ELR (cell line): Measurements from ENCODE around the gene DBNDD1.

Experiments
- DNase-seq: peaks from one replicate; pipeline ENCODE4 v3.0.0-alpha.2; 2015; ENCODE audit warnings: low read depth

The DBNDD1 gene

GRCh38 chr16:90035902-90036301, 16.6 kb upstream of the DBNDD1 start:
- DNase-seq, result no peak

- DNase-seq, result no peak
Observed at GRCh38 chr16:90034504-90034903, 15.2 kb upstream of the DBNDD1 start.

- DNase-seq, result no peak
Observed at GRCh38 chr16:90033387-90033786, 14.1 kb upstream of the DBNDD1 start.

- peak; percentile 47 for DNase-seq
Observed at GRCh38 chr16:90032674-90033331, 13.5 kb upstream of the DBNDD1 start.

- DNase-seq, result peak; percentile 51
Observed at GRCh38 chr16:90031931-90032673, 12.8 kb upstream of the DBNDD1 start.

GRCh38 chr16:90031186-90031930, 12.1 kb upstream of the DBNDD1 start:
- peak; percentile 43 for DNase-seq

- no peak for DNase-seq
Observed at GRCh38 chr16:90028985-90029384, 9.7 kb upstream of the DBNDD1 start.

- DNase-seq, result no peak
Observed at GRCh38 chr16:90027611-90028010, 8.4 kb upstream of the DBNDD1 start.

GRCh38 chr16:90026135-90026534, 6.9 kb upstream of the DBNDD1 start:
- DNase-seq, result no peak

GRCh38 chr16:90023078-90023447, 3.8 kb upstream of the DBNDD1 start:
- DNase-seq, result peak; percentile 28

- DNase-seq, result peak; percentile 92
Observed at GRCh38 chr16:90022209-90023077, 3.2 kb upstream of the DBNDD1 start.

- DNase-seq, result peak; percentile 78
Observed at GRCh38 chr16:90020838-90021382, 1.7 kb upstream of the DBNDD1 start.

GRCh38 chr16:90020260-90020837, 1.1 kb upstream of the DBNDD1 start:
- peak; percentile 66 for DNase-seq

GRCh38 chr16:90019543-90020259, 445 bp upstream of the DBNDD1 start:
- DNase-seq, result peak; percentile 85

- no peak for DNase-seq
Observed at GRCh38 chr16:90018297-90018651, 982 bp downstream of the DBNDD1 start.

GRCh38 chr16:90016339-90016950, 2.8 kb downstream of the DBNDD1 start:
- DNase-seq, result no peak

- DNase-seq, result no peak
Observed at GRCh38 chr16:90015586-90016338, 3.5 kb downstream of the DBNDD1 start.

GRCh38 chr16:90012991-90013745, 6.1 kb downstream of the DBNDD1 start:
- DNase-seq, result no peak
